ENCODE results near the gene HVCN1.

HVCN1 gene

GRCh38 chr12:110704231-110704630 is 15.3 kb upstream of the HVCN1 start:
- no peak for TF ChIP-seq CTCF (conservative IDR thresholded peaks at IDR 0.05; ENCODE audit: low read depth)
- H3K27ac ChIP-seq: no peak overlapping the region
- ChIA-PET CTCF (interaction anchor here (0.6 to 1.4 kb wide), 6 partner anchors 12 to 233 kb away, joined by 3 to 8 read pairs (median 4); no protein-coding TSS in a partner anchor), POLR2A (ENCODE audit: low non-redundant PET) (no interaction called here)
- no peak for DNase-seq (ENCODE audit: low spot score)

- ChIA-PET POLR2A (ENCODE audit: low non-redundant PET) (no interaction called here), CTCF (no interaction called here)
- no peak for DNase-seq (ENCODE audit: low spot score)
- TF ChIP-seq CTCF (conservative IDR thresholded peaks at IDR 0.05; ENCODE audit: low read depth): no peak
- no peak overlapping the region for H3K27ac ChIP-seq
These were observed 13.2 kb upstream of the HVCN1 start for GRCh38 chr12:110702081-110702480.

- POLR2A ChIA-PET (ENCODE audit: low non-redundant PET): no interaction called here
- no peak for TF ChIP-seq CTCF (conservative IDR thresholded peaks at IDR 0.05; ENCODE audit: low read depth)
- H3K27ac ChIP-seq: no peak overlapping the region
- CTCF ChIA-PET: interaction anchor here (0.6 kb wide), 1 partner anchor 33 kb away, joined by 3 read pairs; no protein-coding TSS in a partner anchor
- no peak for DNase-seq (ENCODE audit: low spot score)
These were observed 10.9 kb upstream of the HVCN1 start for GRCh38 chr12:110699591-110700445.

GRCh38 chr12:110698171-110698902 is 9.4 kb upstream of the HVCN1 start:
- ChIA-PET POLR2A (ENCODE audit: low non-redundant PET) (no interaction called here), CTCF (interaction anchor here (0.6 kb wide), 1 partner anchor 55 kb away, joined by 3 read pairs; no protein-coding TSS in a partner anchor)
- peak; percentile 62 for DNase-seq (ENCODE audit: low spot score)
- peak; percentile 30; the same call in 1 of the 2 replicates for TF ChIP-seq CTCF (conservative IDR thresholded peaks at IDR 0.05; ENCODE audit: low read depth)
- no peak overlapping the region for H3K27ac ChIP-seq

GRCh38 chr12:110697236-110697635 is 8.3 kb upstream of the HVCN1 start:
- DNase-seq (ENCODE audit: low spot score): no peak
- H3K27ac ChIP-seq: no peak overlapping the region
- POLR2A ChIA-PET (ENCODE audit: low non-redundant PET): no interaction called here
- CTCF ChIA-PET: interaction anchor here (0.7 kb wide), 1 partner anchor 100 kb away, joined by 3 read pairs; no protein-coding TSS in a partner anchor
- no peak for TF ChIP-seq CTCF (conservative IDR thresholded peaks at IDR 0.05; ENCODE audit: low read depth)

GRCh38 chr12:110696283-110696682 is 7.4 kb upstream of the HVCN1 start:
- no peak for TF ChIP-seq CTCF (conservative IDR thresholded peaks at IDR 0.05; ENCODE audit: low read depth)
- ChIA-PET POLR2A (ENCODE audit: low non-redundant PET) (no interaction called here), CTCF (no interaction called here)
- no peak for DNase-seq (ENCODE audit: low spot score)
- no peak overlapping the region for H3K27ac ChIP-seq
